HTR-8/SVneo (cell line): ENCODE data around the gene CPOX.

ENCODE experiments used
- DNase-seq: peaks from one replicate; pipeline ENCODE4 v3.0.0; 2011; ENCODE audit warnings: low spot score, mixed read lengths; ENCODE audit not compliant: insufficient read length
- FAIRE-seq: peaks from 2 replicates; lab custom pipeline; 2011; peaks lifted over from hg19 to GRCh38; lab: Jason Lieb, UNC

The CPOX gene

DNA sequence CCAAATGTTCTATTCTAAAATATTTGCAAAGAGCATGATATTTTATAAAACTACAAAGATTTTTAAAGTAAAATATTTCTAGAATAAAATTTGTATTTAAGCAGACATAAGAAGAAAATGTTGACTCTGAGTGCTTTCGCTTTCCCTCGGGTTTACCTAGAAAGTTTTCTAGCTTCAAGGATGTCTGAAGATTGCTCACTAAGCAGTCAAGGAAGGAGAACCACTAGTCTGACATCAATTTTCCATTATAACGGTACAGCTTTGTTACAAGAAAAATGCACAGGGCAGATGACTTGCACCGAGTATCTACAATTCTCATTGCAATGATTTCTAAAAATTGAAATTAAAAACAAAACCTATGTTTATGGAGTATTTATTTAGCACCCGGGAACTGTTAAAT lies 47.5 kb downstream of the CPOX start:
- FAIRE-seq = no peak
- no peak for DNase-seq

DNA sequence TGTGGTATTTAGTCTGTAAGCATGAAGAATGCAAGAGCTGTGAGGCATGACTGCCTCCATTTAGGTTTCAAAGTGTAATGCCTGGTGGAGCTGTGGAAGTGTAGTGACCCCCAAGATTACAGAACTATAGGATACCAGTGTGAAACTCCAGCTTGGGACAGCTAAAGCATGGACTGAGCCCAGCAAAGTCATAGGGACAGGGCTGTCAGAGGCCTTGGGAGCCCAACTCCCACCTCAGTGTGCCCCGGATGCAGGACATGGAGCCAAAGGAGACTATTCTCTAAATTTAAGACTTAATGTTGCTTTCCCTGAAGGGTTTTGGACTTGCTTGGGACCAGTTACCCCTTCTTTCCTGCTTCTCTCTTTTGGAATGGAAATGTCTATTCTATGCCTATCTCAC lies 50.8 kb downstream of the CPOX start:
- no peak for FAIRE-seq

DNA sequence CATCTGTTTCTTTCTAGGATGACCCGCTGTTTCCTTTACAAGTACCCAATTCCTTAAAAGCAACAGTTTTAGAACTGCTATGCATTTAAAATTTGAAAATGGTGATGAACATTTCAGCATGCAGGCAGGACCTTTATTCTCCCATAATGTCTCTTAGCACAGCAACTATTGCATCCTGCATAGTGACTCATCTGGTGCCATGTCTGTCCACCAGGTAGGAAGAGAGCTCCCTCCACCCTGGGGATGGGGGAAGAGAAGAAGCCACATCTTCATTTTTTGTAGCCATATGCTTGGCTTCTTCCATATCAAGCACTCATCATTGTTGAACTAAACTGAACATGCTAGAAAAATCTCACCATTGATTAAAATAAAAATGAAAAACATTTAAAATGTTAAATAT lies 51.7 kb downstream of the CPOX start:
- DNase-seq = no peak
- no peak for FAIRE-seq

More for the DNA sequence above, 50.8 kb downstream of the CPOX start:
- no peak for DNase-seq

DNA sequence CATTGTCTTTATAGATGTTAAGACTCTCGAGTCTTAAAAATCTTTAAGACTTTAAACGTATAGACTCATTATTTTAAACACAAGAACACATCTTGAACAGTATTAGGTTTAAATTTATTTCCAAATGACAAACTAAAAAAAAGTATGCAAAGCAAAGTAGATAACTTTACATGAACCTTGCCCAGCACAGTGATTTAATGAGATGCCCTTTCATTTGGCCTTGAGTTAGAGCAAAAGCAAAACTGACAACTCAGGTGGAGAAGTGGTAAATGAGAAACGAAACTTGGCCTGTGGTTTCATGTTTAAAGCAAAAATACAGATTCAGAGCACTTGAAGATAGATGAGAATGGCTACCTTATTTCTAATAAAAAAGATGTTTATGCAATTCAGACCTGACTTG lies 53.1 kb downstream of the CPOX start:
- no peak for FAIRE-seq
- DNase-seq = no peak

- DNase-seq = no peak
- FAIRE-seq = no peak
Measured at GRCh38 chr3:98536456-98537017, 56.9 kb downstream of the CPOX start.

GRCh38 chr3:98534734-98535133 lies 58.7 kb downstream of the CPOX start:
- DNase-seq = no peak
- no peak for FAIRE-seq

DNA sequence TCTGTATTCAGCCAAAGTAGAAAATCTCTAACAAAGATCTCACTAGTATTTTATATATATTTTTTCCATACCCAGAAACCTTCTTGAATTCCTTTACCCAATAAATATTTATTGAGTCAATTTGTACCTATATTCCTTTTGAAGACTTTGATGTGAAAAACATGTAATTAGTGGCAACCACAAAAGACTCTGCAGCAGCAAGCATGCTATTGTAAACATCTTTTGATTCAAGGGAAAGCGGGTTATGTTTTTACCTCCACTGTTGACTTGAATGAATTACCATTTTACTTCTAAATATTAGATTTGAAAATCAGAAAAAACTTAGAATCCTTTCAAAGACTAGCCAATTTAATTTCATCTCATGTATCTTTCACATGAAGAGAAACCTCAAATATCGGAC lies 59.2 kb downstream of the CPOX start:
- no peak for FAIRE-seq

DNA sequence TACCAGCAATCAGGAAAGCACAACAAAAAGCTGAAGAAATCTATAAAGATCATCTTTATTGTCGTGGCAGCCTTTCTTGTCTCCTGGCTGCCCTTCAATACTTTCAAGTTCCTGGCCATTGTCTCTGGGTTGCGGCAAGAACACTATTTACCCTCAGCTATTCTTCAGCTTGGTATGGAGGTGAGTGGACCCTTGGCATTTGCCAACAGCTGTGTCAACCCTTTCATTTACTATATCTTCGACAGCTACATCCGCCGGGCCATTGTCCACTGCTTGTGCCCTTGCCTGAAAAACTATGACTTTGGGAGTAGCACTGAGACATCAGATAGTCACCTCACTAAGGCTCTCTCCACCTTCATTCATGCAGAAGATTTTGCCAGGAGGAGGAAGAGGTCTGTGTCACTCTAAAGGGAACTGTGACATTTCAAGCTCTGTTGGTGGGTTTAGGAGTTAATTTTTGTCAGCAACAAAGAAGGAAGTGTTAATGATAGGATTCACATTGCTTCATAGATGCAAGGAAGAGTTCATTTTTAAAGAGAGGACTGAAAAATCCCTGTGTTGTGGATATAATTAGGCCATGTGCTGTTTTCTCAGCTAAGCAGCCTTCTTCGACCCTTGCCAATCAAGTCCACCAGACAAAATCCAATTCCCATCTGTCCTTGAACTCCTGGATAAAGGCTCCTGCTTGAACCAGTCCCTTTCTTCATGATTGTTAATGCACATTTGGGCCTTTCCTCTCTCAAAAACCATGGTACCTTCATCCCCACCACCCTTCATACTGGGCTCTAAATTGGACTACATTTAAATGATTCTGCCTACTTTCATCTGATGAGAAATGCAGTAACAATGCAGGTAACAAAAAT lies 60.5 kb downstream of the CPOX start:
- no peak for DNase-seq
- no peak for FAIRE-seq

More for the DNA sequence above, 59.2 kb downstream of the CPOX start:
- DNase-seq = no peak

GRCh38 chr3:98532275-98532637 lies 61.2 kb downstream of the CPOX start:
- FAIRE-seq = no peak
- DNase-seq = no peak

GRCh38 chr3:98531622-98532274 lies 61.7 kb downstream of the CPOX start, which contains the start of gene GPR15:
GPR15 (plus strand) TSS chr3:98531978; CDS start chr3:98532034, 56 bp downstream.
- FAIRE-seq (no peak), DNase-seq (no peak)

DNA sequence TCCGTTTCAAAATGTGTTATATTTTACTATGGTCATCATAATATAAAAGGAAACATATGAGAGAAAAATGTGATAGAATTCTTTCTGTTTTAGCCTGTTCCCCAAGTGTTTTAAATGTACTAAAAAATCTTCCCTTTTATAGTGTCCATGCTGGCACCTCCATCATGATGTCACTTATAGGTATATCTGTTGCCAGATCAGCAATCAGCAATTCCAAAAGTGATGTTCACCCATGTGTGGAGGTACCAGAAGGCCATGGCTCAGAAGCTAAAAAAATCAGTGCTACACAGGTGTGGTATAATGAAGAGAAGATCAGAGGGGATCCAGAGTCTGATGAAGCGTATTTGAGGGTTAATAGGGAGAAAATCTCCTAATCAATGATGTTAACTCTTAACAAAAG lies 62.7 kb downstream of the CPOX start:
- no peak for DNase-seq
- no peak for FAIRE-seq

GRCh38 chr3:98529856-98530459 lies 63.5 kb downstream of the CPOX start:
- DNase-seq (no peak), FAIRE-seq (no peak)
